ENCODE results near the gene SLC1A2.

The SLC1A2 gene

GRCh38 chr11:35380603-35381002 lies 38.8 kb downstream of the SLC1A2 start:
- no peak for TF ChIP-seq POLR2A (IDR thresholded peaks at IDR 0.05; ENCODE audit: extremely low read depth, insufficient read length)
- no peak for DNase-seq (ENCODE audit: low read depth)

GRCh38 chr11:35377262-35377661 lies 42.1 kb downstream of the SLC1A2 start:
- DNase-seq (ENCODE audit: low read depth), result no peak
- TF ChIP-seq MYC (IDR thresholded peaks at IDR 0.05; ENCODE audit: low read depth, low read length), result no peak
- no peak overlapping the region for H3K4me3 ChIP-seq (ENCODE audit: low read depth, low read length)

More at GRCh38 chr11:35380603-35381002, 38.8 kb downstream of the SLC1A2 start:
- H3K4me3 ChIP-seq (ENCODE audit: low read depth, low read length), result no peak overlapping the region

- no peak overlapping the region for H3K4me3 ChIP-seq (ENCODE audit: low read depth, low read length)
- DNase-seq (ENCODE audit: low read depth), result no peak
- TF ChIP-seq CTCF (IDR thresholded peaks at IDR 0.05; ENCODE audit: low read depth, low read length) (no peak), POLR2A (IDR thresholded peaks at IDR 0.05; ENCODE audit: extremely low read depth, insufficient read length) (no peak), MAX (IDR thresholded peaks at IDR 0.05; ENCODE audit: low read depth, low read length) (no peak)
Measured at GRCh38 chr11:35376613-35377012, 42.7 kb downstream of the SLC1A2 start.

GRCh38 chr11:35376118-35376510 lies 43.2 kb downstream of the SLC1A2 start:
- TF ChIP-seq MAX (IDR thresholded peaks at IDR 0.05; ENCODE audit: low read depth, low read length) (no peak), CTCF (IDR thresholded peaks at IDR 0.05; ENCODE audit: low read depth, low read length) (no peak), MYC (IDR thresholded peaks at IDR 0.05; ENCODE audit: low read depth, low read length) (no peak), POLR2A (IDR thresholded peaks at IDR 0.05; ENCODE audit: extremely low read depth, insufficient read length) (no peak)
- H3K4me3 ChIP-seq (ENCODE audit: low read depth, low read length), result no peak overlapping the region
- no peak for DNase-seq (ENCODE audit: low read depth)

- no peak for DNase-seq (ENCODE audit: low read depth)
- no peak overlapping the region for H3K4me3 ChIP-seq (ENCODE audit: low read depth, low read length)
- TF ChIP-seq MAX (IDR thresholded peaks at IDR 0.05; ENCODE audit: low read depth, low read length) (no peak), CTCF (IDR thresholded peaks at IDR 0.05; ENCODE audit: low read depth, low read length) (no peak), POLR2A (IDR thresholded peaks at IDR 0.05; ENCODE audit: extremely low read depth, insufficient read length) (no peak), MYC (IDR thresholded peaks at IDR 0.05; ENCODE audit: low read depth, low read length) (no peak)
Measured at GRCh38 chr11:35375332-35376117, 43.8 kb downstream of the SLC1A2 start.

- DNase-seq (ENCODE audit: low read depth), result no peak
- H3K4me3 ChIP-seq (ENCODE audit: low read depth, low read length), result no peak overlapping the region
Measured at GRCh38 chr11:35373284-35373933, 45.9 kb downstream of the SLC1A2 start.

More at GRCh38 chr11:35373284-35373933, 45.9 kb downstream of the SLC1A2 start:
- TF ChIP-seq MAX (IDR thresholded peaks at IDR 0.05; ENCODE audit: low read depth, low read length), result no peak
- TF ChIP-seq POLR2A (IDR thresholded peaks at IDR 0.05; ENCODE audit: extremely low read depth, insufficient read length), result no peak
- no peak for TF ChIP-seq CTCF (IDR thresholded peaks at IDR 0.05; ENCODE audit: low read depth, low read length)
- TF ChIP-seq MYC (IDR thresholded peaks at IDR 0.05; ENCODE audit: low read depth, low read length), result no peak
